SKM-1 treated with dmso at 0.1 percent for 144 hours (cell line): Measurements from ENCODE around the gene SUN1.
"Not testable (repeated sequence)": the region's sequence is repeated elsewhere in the genome, so short reads cannot be mapped to it uniquely, and the experiment has no call there.

Source experiments
- DNase-seq: peaks from one replicate; lab custom pipeline; 2025; ENCODE audit not compliant: unreplicated experiment; lab: John Stamatoyannopoulos, UW

SUN1 gene

GRCh38 chr7:854118-854775, 22.0 kb downstream of the SUN1 start:
- DNase-seq, result no peak

GRCh38 chr7:855686-856369, 23.6 kb downstream of the SUN1 start:
- DNase-seq, result no peak

DNA sequence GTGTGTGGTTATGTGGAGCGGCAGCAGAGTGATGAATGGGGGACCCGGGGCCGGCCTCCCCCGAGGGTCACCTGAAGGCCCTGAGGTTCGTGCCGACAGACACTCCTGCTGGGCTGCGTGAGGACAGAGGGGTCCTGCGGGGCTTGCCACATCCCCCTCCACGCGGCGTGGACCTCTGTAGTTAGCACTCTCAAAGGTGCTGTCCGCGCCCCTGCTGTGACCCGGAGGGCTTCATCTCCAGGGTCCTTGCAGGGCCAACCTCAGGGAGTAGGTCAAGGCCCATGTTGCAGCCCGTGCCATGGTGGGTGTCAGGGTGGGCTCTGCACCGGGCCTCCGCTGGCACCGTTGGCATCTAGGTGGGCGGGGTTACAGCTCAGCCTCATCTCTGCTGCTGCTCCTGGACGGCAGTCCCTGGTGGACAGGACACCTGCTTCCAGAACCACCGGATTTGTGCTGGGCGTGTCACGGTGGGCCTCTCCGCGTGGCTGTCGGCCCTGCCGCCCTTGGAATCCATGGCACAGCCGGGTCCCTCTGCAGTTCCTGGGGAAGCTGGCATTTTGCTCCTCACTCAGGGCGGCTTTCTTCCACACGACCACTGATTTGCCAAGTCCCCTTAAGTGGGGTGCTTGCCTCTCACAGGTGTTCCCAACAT, 24.3 kb downstream of the SUN1 start:
- no peak for DNase-seq

- no peak for DNase-seq
Measured at GRCh38 chr7:857661-858060, 25.4 kb downstream of the SUN1 start.

GRCh38 chr7:859359-860030, 27.2 kb downstream of the SUN1 start:
- no peak for DNase-seq

GRCh38 chr7:860149-860548, 27.9 kb downstream of the SUN1 start:
- DNase-seq, result no peak

GRCh38 chr7:861222-861621, 28.9 kb downstream of the SUN1 start:
- DNase-seq, result no peak

GRCh38 chr7:862157-862556, 29.9 kb downstream of the SUN1 start:
- DNase-seq, result no peak

DNA sequence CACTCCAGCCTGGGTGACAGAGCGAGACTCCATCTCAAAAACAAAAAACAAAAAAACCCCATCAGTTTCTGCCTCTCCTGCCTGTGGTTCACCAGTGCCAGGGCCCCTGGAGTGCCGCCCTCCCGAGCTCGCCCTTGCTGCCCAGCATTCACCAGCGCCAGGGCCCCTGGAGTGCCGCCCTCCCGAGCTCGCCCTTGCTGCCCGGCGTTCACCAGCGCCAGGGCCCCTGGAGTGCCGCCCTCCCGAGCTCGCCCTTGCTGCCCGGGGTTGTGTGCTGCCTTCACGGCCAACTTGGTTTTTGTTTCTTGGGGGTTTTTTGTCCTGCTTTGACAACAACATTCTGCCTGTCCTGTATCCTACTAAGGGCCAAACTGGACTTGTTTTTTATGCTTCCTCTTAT, 30.8 kb downstream of the SUN1 start:
- DNase-seq, result no peak

- DNase-seq, result no peak
Measured at GRCh38 chr7:865921-866320, 33.6 kb downstream of the SUN1 start.

DNA sequence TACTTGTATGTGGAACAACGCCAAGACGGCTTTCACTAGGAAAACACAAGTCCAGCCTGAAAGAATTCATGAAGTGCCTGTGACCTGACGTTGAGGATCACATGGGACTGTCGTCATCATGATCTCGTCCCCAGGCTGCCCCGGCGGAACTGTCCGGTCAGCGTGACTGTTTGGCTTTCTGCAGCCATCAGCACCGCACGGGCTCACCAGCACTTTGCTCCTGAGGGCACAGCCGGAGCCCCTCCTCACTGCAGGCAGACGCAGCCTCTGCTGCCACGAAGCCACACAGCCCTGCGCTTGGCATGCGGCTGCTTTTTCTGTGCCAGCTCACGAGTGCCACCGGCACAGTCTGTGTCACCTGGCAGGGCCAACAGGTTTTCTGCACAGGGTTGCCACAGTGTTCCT, 34.7 kb downstream of the SUN1 start:
- no peak for DNase-seq

- DNase-seq, result no peak
Measured at GRCh38 chr7:867406-868188, 35.3 kb downstream of the SUN1 start.

- DNase-seq, result no peak
Measured at GRCh38 chr7:868189-868486, 35.9 kb downstream of the SUN1 start.

- DNase-seq, result no peak
Measured at GRCh38 chr7:869348-869747, 37.1 kb downstream of the SUN1 start.

GRCh38 chr7:871900-872537, 39.7 kb downstream of the SUN1 start:
- DNase-seq, result no peak

- DNase-seq, result not testable (repeated sequence)
Measured at GRCh38 chr7:872685-873084, 40.4 kb downstream of the SUN1 start.

- DNase-seq, result peak; percentile 87
Measured at GRCh38 chr7:873367-874002, 41.2 kb downstream of the SUN1 start.

GRCh38 chr7:874031-874749, 41.9 kb downstream of the SUN1 start:
- DNase-seq, result no peak

GRCh38 chr7:875051-875450, 42.8 kb downstream of the SUN1 start:
- DNase-seq, result no peak
